Activated naive CD8-positive, alpha-beta T cell treated with anti-CD3 and anti-CD28 coated beads, Interleukin-2, amount 50 U/mL, for 16 hours (primary cell): ENCODE data around the gene LEKR1.
"Not testable (repeated sequence)": the region's sequence is repeated elsewhere in the genome, so short reads cannot be mapped to it uniquely, and the experiment has no call there.

Experiments
- DNase-seq: peaks from one replicate; pipeline ENCODE4 v3.0.0-alpha.2; 2020; ENCODE audit warnings: low read depth, low spot score

The LEKR1 gene

GRCh38 chr3:156836701-156837100 is 10.5 kb downstream of the LEKR1 start:
- DNase-seq: no peak

DNA sequence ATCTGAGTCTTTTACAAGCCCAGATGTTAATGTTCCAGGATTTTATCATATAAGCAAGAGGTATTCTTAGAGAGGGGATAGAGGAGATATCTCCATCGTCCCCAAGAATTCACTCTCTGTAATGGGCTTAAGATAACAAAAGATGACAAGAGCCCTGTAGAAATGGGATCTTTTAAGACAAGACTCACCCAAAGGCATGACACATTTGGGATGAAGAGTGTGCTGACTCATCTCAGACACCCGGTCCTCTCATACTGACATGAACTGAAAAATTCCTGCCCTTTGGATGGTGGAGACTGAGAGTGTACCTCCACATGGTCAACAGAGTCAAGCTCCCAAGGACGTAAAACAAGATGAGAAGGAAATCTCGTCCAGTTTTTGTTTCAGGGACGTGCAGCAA is 11.0 kb downstream of the LEKR1 start:
- no peak for DNase-seq

GRCh38 chr3:156838035-156838434 is 11.9 kb downstream of the LEKR1 start:
- no peak for DNase-seq

DNA sequence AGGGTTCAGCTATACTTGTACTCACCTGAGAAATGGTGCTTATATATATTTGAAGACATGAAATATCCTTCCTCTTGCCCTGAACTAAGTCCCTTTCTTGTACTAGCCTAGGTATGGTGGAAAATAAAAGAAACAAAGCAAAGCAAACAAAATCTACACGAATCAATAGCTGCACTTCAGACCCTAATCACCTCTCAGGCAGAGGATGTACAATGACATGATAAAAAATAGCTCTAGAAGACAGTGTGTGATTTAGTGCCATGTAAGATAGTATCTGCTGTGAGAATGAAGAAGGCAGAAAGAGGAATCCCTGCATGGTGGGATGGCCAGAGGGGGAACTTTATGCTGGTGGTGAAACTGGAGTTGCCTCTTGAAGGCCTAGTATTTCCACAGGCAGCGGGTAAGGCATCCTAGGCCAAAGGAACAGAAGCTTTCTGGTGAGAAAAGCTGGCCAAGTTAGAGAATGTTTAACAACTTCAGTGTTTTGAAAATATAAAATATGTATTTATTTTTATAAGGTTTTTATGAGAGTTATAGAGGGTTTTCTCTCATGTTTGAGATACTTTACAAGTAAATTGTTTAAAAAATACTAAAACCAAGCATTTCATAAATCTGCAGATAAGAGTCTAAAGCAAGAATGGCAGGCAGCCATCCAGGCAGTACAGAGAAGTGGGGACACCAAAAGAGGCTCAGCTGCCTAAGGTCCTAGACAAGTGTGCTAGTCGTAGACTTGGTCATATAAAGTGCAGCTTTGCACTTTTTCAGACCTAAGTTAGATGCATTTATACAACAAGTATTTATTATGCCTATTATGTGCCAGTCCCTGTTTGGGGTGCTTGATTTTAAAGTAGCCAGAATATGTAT is 14.9 kb downstream of the LEKR1 start:
- DNase-seq: no peak

- DNase-seq: no peak
Observed at GRCh38 chr3:156843071-156843808, 17.1 kb downstream of the LEKR1 start.

- DNase-seq: no peak
Observed at GRCh38 chr3:156847752-156848448, 21.7 kb downstream of the LEKR1 start.

GRCh38 chr3:156859578-156859977 is 33.4 kb downstream of the LEKR1 start:
- DNase-seq: no peak

- DNase-seq: no peak
Observed at GRCh38 chr3:156860873-156861272, 34.7 kb downstream of the LEKR1 start.

DNA sequence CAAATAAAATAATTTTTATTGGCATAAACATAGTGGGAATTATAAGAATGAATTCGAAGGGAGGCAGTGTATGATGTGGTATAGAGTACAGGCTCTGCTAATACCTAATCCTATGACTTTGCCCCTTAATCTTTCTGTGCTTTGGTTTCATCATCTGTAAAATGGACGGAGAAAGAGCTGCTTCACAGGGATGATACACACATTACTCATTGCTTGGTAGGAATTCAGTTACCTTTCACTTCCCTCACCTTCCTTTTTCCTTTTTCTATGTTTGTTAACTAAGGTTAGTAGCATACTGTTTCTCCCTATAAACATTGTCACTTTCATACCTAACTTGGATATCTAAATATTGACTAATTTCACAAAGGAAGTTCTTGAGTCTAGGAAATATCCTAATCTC is 36.2 kb downstream of the LEKR1 start:
- no peak for DNase-seq

GRCh38 chr3:156865732-156866131 is 39.6 kb downstream of the LEKR1 start:
- DNase-seq: no peak

DNA sequence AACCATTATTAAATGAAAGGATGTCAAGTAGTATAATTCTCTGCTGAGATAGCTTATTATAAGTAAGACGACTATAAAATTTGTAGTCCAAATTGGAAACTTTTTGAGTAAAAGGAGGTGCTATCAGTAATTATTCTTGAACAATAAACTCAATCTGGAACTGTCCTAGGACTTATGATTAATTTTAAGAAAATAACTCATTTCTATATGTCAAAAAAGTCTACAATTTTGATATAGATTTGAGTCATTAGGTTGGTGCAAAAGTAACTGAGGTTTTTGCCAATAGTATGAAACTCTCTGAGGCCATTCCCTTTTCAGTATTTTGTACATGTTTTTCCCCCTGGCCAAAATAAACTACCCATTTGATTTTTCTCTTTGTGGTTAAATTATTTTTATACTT is 41.0 kb downstream of the LEKR1 start:
- DNase-seq: no peak

DNA sequence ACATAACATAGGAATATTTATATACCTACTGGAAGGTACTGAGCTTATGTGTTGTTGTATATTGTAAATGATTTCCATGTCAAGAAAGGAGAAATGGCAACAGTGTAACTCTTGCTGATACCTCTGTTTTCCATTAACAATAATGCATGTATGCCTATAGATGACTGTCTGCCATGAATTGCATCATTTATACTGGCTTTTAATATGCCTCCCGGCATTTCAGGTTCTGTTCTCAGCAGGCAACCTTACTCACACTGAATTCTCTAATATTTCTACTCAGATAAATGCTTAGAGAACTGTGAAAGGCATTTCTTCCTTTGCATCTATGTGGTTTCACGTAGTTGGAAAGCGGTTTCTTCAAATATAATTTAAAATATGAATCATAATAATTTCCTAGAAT is 41.8 kb downstream of the LEKR1 start:
- no peak for DNase-seq

DNA sequence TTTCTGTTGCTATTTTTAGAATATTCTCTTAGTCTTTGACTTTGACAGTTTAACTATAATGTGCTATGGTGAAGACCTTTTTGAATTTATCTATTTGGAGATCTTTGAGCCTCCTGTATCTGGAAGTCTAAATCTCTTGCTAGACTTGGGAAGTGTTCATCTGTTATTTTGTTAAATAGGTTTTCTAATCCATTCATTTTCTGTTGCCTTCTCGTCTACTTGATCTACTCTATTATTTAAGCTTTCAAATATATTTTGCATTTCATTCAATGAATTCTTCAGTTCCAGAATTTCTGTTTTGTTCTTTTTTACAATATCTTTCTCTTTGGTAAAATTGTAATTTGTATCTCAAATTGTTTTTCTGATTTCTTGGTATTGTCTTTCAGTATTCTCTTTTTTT is 47.8 kb downstream of the LEKR1 start:
- DNase-seq: no peak

DNA sequence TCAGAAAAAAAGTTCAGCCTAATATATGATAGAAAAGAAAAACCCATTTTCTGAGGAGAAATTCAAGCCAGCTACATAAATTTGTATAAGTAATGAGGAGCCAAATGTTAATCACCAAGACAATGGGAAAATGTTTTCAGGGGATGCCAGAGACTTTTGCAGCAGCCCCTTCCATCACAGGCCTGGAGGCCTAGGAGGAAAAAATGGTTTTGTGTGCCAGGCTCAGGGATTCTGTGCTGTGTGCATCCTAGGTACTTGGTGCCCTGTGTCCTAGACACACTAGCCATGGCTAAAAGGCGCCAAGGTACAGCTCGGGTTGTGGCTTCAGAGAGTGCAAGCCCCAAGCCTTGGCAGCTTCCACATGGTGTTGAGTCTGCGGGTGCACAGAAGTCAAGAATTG is 53.3 kb downstream of the LEKR1 start:
- not testable (repeated sequence) for DNase-seq

DNA sequence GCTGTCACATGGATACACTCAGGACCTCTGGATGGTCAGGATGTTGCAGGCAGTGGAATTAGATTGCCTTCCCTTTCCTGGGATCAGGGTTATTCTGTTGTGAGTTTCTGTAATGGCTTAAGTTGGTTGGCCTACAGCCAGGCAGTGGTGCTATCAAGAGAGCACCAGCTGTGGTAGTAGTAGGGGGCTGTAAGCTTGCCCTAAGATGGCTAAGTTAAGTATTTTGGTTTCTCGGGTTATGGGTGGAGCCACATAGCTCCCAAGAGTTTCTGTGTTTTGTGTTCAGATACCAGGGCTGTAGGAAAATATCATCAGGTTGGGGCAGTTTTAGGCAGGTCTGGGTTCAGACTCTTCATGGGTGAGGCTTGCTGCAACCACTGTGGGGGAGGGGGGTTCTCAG is 59.6 kb downstream of the LEKR1 start:
- DNase-seq: no peak

- DNase-seq: no peak
Observed at GRCh38 chr3:156888176-156888575, 62.0 kb downstream of the LEKR1 start.

DNA sequence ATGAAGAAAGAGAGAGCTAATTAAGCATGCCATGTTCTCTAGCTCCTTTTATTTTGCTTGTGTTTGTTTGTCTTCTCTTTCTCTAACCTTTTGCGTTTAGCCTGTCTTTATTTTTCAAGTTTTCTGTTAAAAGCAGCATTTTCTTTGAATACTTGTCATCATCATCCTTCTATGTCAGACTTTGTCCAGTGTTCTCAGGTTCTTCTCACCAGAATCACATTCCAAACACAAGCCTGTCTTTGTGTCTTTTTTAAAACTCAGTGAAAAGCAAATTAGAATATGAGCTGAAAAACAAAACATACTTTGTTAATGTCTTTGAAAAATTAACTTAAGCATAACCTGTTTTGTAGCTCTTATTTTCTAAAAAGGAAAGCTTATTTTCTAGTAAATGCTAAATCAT is 62.4 kb downstream of the LEKR1 start:
- DNase-seq: no peak

GRCh38 chr3:156892701-156893100 is 66.5 kb downstream of the LEKR1 start:
- no peak for DNase-seq

- DNase-seq: not testable (repeated sequence)
Observed at GRCh38 chr3:156895374-156895773, 69.2 kb downstream of the LEKR1 start.

- not testable (repeated sequence) for DNase-seq
Observed at GRCh38 chr3:156897851-156898250, 71.7 kb downstream of the LEKR1 start.

DNA sequence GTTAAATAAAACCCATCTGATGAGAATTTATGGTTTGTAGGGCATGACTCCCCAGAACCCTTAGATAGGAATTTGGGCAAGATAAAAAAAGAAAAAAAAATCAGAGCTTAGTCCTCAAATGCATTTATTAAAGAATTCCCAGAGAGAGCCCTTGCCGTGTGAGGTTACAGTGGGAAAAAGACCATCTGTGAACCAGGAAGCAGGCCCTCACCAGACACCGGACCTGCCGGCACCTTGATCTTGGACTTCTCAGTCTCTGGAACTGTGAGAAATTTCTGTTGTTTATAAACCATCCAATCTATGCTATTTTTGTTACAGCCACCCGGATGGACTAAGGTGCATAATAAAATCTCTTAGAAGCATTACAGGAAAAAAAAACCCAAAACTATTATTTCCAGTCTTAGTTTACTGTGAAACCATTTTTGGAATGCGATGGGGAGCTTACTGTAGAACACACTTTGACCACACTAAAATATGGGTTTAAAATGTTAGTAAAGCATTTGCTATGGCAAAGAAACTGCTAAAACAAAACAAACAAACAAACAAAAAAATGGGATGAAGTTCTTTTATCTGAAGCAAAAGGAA is 72.2 kb downstream of the LEKR1 start:
- DNase-seq: no peak

DNA sequence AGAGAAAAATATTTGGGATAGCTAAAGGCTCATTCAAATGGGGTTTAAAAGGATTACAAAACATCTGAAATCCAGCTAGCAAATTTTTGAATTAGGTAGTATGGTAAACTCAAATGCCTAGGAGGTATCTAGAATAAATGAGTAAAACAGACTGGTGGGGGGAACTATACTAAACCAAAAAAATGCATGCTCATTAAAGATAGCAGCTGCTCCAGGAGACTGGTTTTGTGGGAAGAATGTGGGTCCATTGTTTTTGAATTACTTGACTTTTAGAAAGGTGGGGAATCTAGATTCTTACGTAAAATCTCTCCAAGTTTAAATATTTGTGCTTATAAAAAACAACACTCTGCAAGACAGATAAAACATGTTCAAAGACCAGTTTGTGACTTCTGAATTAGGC is 73.8 kb downstream of the LEKR1 start:
- no peak for DNase-seq
